Measurements from ENCODE around the gene CYP27A1.

The CYP27A1 gene

GRCh38 chr2:218812096-218812815 lies 30.3 kb downstream of the CYP27A1 start:
- DNase-seq = no peak

- no peak for DNase-seq
These were observed 30.9 kb downstream of the CYP27A1 start for GRCh38 chr2:218812861-218813260.

GRCh38 chr2:218813771-218814460 lies 32.0 kb downstream of the CYP27A1 start:
- DNase-seq = no peak

GRCh38 chr2:218814540-218815243 lies 32.7 kb downstream of the CYP27A1 start:
- no peak for DNase-seq

GRCh38 chr2:218815244-218815637 lies 33.3 kb downstream of the CYP27A1 start:
- no peak for DNase-seq

GRCh38 chr2:218815649-218816048 lies 33.7 kb downstream of the CYP27A1 start:
- no peak for DNase-seq

GRCh38 chr2:218816561-218817011 lies 34.6 kb downstream of the CYP27A1 start:
- DNase-seq = no peak

GRCh38 chr2:218819093-218819492 lies 37.1 kb downstream of the CYP27A1 start:
- DNase-seq = no peak

- no peak for DNase-seq
These were observed 38.9 kb downstream of the CYP27A1 start for GRCh38 chr2:218820746-218821369.

- DNase-seq = no peak
These were observed 39.8 kb downstream of the CYP27A1 start for GRCh38 chr2:218821605-218822211.

- DNase-seq = no peak
These were observed 40.7 kb downstream of the CYP27A1 start for GRCh38 chr2:218822622-218823021.

- DNase-seq = no peak
These were observed 41.4 kb downstream of the CYP27A1 start for GRCh38 chr2:218823196-218823855.

GRCh38 chr2:218824004-218824403 lies 42.1 kb downstream of the CYP27A1 start:
- DNase-seq = no peak

- no peak for DNase-seq
These were observed 44.8 kb downstream of the CYP27A1 start for GRCh38 chr2:218826791-218827190.

- no peak for DNase-seq
These were observed 45.9 kb downstream of the CYP27A1 start for GRCh38 chr2:218827701-218828476.

- DNase-seq = no peak
These were observed 46.5 kb downstream of the CYP27A1 start for GRCh38 chr2:218828477-218828778.

GRCh38 chr2:218829868-218830451 lies 48.0 kb downstream of the CYP27A1 start:
- DNase-seq = no peak

GRCh38 chr2:218830526-218831306 lies 48.8 kb downstream of the CYP27A1 start:
- no peak for DNase-seq

GRCh38 chr2:218831378-218831990 lies 49.5 kb downstream of the CYP27A1 start, which contains the start of gene PRKAG3:
TSS of gene PRKAG3 (minus strand) at chr2:218831803.
- no peak for DNase-seq

- no peak for DNase-seq
These were observed 50.1 kb downstream of the CYP27A1 start for GRCh38 chr2:218832081-218832480.

Measured in NCI-H2029 (cell line).